Transverse colon (tissue), 4 donors: ENCODE data around the gene CSNK1E. TPM values are rescaled to one million over a fixed set of nuclear protein-coding genes. Genes with fewer than 3 reads are reported as not detected.

Source experiments
- DNase-seq: peaks from one replicate; pipeline ENCODE4 v3.0.0-alpha.2; 2019
- H3K27ac ChIP-seq, 4 donors: fragments of 200-600 bp; sonication (generic); 2 replicates each; pipeline ENCODE4 v1.5.1; 2016 to 2018; ENCODE audit warnings: inconsistent platforms in 4 of 4
- H3K27me3 ChIP-seq: fragments of 200-600 bp; sonication (generic); 2 replicates; pipeline ENCODE4 v1.5.1; 2017; ENCODE audit warnings: inconsistent platforms
- H3K36me3 ChIP-seq, 4 donors: fragments of 200-600 bp; sonication (generic); 2 replicates each; pipeline ENCODE4 v1.5.1; 2017 to 2019; ENCODE audit warnings: inconsistent platforms in 4 of 4
- H3K4me1 ChIP-seq, 4 donors: fragments of 200-600 bp; sonication (generic); 2 replicates each; pipeline ENCODE4 v1.5.1; 2017 to 2020; ENCODE audit warnings: inconsistent platforms in 4 of 4
- H3K4me3 ChIP-seq, 4 donors: fragments of 200-600 bp; sonication (generic); 1 replicate in 1 of 4; 2 replicates in 3 of 4; pipeline versions ENCODE4 v1.5.1 to v1.6.1; 2017 to 2019; ENCODE audit warnings: inconsistent platforms in 4 of 4
- H3K9me3 ChIP-seq, 2 donors: fragments of 200-600 bp; sonication (generic); 2 replicates each; pipeline ENCODE4 v1.5.1; 2017 to 2019; ENCODE audit warnings: inconsistent platforms in 2 of 2
- CTCF ChIP-seq, 5 experiments: fragments of 200-600 bp in 3 of 5; fragments of 450-650 bp in 2 of 5; sonication (generic) in 3 of 5; IDR thresholded peaks; 1 replicate in 2 of 5; 2 replicates in 3 of 5; pipeline ENCODE4 v1.5.1; 2016 to 2017; ENCODE audit warnings: antibody characterized with exemption in 5 of 5, inconsistent platforms in 3 of 5, mild to moderate bottlenecking in 2 of 5, moderate library complexity in 1 of 5
- EP300 ChIP-seq: sonication (generic); formaldehyde crosslinking; IDR thresholded peaks from one replicate; pipeline ENCODE4 v1.6.1; 2017; ENCODE audit warnings: antibody characterized with exemption, low read depth
- POLR2A ChIP-seq: fragments of 450-650 bp; IDR thresholded peaks from one replicate; pipeline ENCODE4 v1.6.1; 2016; ENCODE audit warnings: antibody characterized with exemption, mild to moderate bottlenecking, moderate library complexity
- POLR2AphosphoS5 ChIP-seq, 3 donors: sonication (generic); formaldehyde crosslinking; IDR thresholded peaks; one replicate each; pipeline ENCODE4 v1.6.1; 2016; ENCODE audit warnings: antibody characterized with exemption in 3 of 3
- WGBS, 2 donors: methylation state at CpG; one replicate each; pipeline ENCODE4 v1.1.5; 2018; ENCODE audit warnings: low coverage in 1 of 2; 5-methylcytosine and 5-hydroxymethylcytosine counted together
- in situ Hi-C, 4 donors: fragments of 200-750 bp; cut with MboI; loops; one replicate each; pipeline versions ENCODE4 v1.15.0 to v1.15.1; 2017; ENCODE audit warnings: low sequenced_read_pairs in 3 of 4, low pct_ligation_motif_present in 1 of 4, low pct_unique_long_range_greater_than_20kb in 1 of 4
- intact Hi-C: fragments of 100-400 bp; cut with DNase I; formaldehyde crosslinking; loops from one replicate; pipeline ENCODE4 v1.15.1; 2023; ENCODE audit warnings: low total_unique reads
- total RNA-seq, 4 donors: library from RNA; depleted of rRNA; stranded (reverse); fragments of >200 nt; gene quantifications; one replicate each; pipeline ENCODE4 v1.1.0, GENCODE V29; 2016

The CSNK1E gene
- total RNA-seq, 4 donors from 2014 or later, result 47.9 to 179 (median 106) TPM

- Histone ChIP-seq H3K4me3 (no peak overlapping the region), H3K36me3 (peaks cover 0 to 28% (median 9%) of the 10 kb centered on the region in 4 donors), H3K4me1 (peaks cover 0 to 13% (median 3%) of the 10 kb centered on the region in 4 donors), H3K27me3 (no peaks in the 10 kb centered on the region), H3K9me3 (no peaks in the 10 kb centered on the region), H3K27ac (peak overlapping the region; percentile 0 to 67 (median 32))
- intact Hi-C loops (no loop called here), in situ Hi-C loops (no loop called here)
- TF ChIP-seq POLR2A (no peak), POLR2AphosphoS5 (IDR thresholded peaks at IDR 0.05) (no peak), EP300 (no peak), CTCF (IDR thresholded peaks at IDR 0.05) (no peak)
- 91 to 93% methylated on average over 3 to 9 of the region's 9 CpGs for WGBS, 2 donors
- no peak for DNase-seq
These were observed 24.5 kb downstream of the CSNK1E start for GRCh38 chr22:38292694-38293093.

GRCh38 chr22:38291201-38291777 is 25.9 kb downstream of the CSNK1E start:
- peaks cover 0 to 13% (median 3%) of the 10 kb centered on the region in 4 donors for H3K4me1 ChIP-seq
- peak overlapping the region; percentile 53 to 63 (median 56) for H3K27ac ChIP-seq
- no peak for TF ChIP-seq POLR2A
- no peak for TF ChIP-seq POLR2AphosphoS5 (IDR thresholded peaks at IDR 0.05)
- TF ChIP-seq EP300, result no peak
- no peak for TF ChIP-seq CTCF (IDR thresholded peaks at IDR 0.05)
- H3K4me3 ChIP-seq, result no peak overlapping the region
- DNase-seq, result no peak
- 51% methylated on average over 22 of the region's 22 CpGs; no CpG with 5 or more reads in 1 of the 2 donors for WGBS, 2 donors
- intact Hi-C loops, result no loop called here
- no peaks in the 10 kb centered on the region for H3K9me3 ChIP-seq
- no peaks in the 10 kb centered on the region for H3K27me3 ChIP-seq
- peaks cover 0 to 14% (median 4%) of the 10 kb centered on the region in 4 donors for H3K36me3 ChIP-seq
- in situ Hi-C loops, result no loop called here

GRCh38 chr22:38290347-38290746 is 26.9 kb downstream of the CSNK1E start:
- peak; percentile 69 for DNase-seq
- TF ChIP-seq POLR2AphosphoS5 (IDR thresholded peaks at IDR 0.05) (no peak), EP300 (no peak), POLR2A (no peak), CTCF (IDR thresholded peaks at IDR 0.05) (no peak)
- 22 to 53% methylated on average over 3 to 8 of the region's 8 CpGs for WGBS, 2 donors

GRCh38 chr22:38289583-38290082 is 27.6 kb downstream of the CSNK1E start:
- H3K9me3 ChIP-seq, result no peaks in the 10 kb centered on the region
- H3K4me1 ChIP-seq, result peaks cover 0 to 19% (median 4%) of the 10 kb centered on the region in 4 donors
- in situ Hi-C loops (no loop called here), intact Hi-C loops (no loop called here)
- TF ChIP-seq EP300 (no peak), CTCF (IDR thresholded peaks at IDR 0.05) (no peak), POLR2AphosphoS5 (IDR thresholded peaks at IDR 0.05) (no peak), POLR2A (no peak)
- no peaks in the 10 kb centered on the region for H3K36me3 ChIP-seq
- H3K27ac ChIP-seq, result peak overlapping the region; percentile 53 to 63 (median 56)
- H3K27me3 ChIP-seq, result no peaks in the 10 kb centered on the region
- H3K4me3 ChIP-seq, result no peak overlapping the region
- no peak for DNase-seq
- 94 to 96% methylated on average over 6 to 12 of the region's 12 CpGs for WGBS, 2 donors

More at GRCh38 chr22:38290347-38290746, 26.9 kb downstream of the CSNK1E start:
- H3K36me3 ChIP-seq, result peaks cover 0 to 4% (median 0%) of the 10 kb centered on the region in 4 donors
- H3K4me1 ChIP-seq, result peaks cover 0 to 14% (median 3%) of the 10 kb centered on the region in 4 donors
- H3K9me3 ChIP-seq, result no peaks in the 10 kb centered on the region
- no peaks in the 10 kb centered on the region for H3K27me3 ChIP-seq
- no peak overlapping the region for H3K4me3 ChIP-seq
- intact Hi-C loops (no loop called here), in situ Hi-C loops (no loop called here)
- H3K27ac ChIP-seq, result peak overlapping the region; percentile 53 to 63 (median 56)
